ENCODE results near the gene KIRREL1.

Gene KIRREL1

DNA sequence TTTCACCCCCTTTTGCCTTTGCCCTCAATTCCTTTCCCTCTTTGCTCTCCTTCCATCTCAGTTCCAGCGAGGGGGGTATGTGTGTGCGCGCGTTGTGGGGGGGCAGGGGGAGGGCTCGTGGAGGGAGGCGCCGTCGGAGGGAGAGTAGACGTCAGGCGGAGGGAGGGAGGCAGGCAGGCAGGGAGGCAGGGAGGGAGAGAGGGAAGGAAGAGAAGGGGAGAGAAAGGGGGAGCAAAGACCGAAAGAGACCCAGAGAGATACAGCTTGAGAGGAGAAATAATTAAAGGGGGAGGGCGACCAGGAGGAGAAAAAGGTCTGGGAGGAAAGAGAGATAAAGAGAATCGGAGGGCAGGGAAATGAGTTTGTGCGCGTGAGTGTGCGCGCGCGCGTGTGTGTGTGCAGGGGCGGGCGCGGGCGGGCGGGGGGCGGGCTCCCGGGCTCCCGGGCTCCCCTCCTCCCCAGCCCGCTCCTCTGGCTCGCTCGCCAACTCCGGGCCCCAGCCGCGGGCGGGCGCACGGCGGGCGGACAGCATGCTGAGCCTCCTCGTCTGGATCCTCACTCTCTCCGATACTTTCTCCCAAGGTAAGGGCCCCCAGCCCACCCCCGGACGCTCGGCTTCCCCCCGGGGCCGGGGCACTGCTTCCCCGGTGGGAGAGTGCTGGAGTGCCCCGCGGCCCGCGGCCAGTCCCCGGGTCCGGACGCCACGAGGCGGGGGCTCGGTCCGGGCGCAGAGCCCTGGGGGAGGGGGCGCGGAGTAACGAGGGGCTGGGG, at the start of gene KIRREL1:
Gene KIRREL1 (plus strand): TSS at position 499 of the 771 bp plus-strand sequence. CDS start 32 bp downstream, at position 531.
- no peak for DNase-seq

DNA sequence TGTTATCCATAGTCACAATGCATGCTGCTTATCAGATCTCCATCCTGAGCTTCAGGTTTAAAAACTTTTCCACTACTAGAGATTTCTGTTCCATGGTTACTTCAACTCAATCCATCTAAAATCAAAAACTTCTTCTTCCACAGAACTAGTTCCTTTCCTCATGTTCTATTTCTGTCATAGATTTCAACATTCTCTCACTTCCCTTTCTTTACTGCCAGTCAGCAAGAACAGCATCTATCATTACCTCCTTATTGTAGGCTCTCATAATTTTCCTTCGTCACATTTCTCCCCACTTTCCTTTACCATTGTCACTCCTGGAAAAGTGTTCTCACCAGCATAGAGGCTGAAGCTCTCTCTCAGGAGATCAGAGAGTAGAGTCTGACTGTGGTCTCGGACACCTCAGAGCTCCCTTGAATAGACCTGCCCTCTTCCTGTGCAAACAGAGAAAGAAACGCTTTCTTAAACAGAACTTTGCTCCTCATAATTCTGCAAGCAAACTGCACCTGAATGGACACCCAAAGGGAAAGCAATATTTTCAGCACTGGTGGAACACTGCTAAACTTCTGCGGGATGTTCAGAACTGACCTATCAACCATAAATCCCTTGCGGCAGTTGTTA, 48.7 kb upstream of the KIRREL1 start:
- no peak for DNase-seq

DNA sequence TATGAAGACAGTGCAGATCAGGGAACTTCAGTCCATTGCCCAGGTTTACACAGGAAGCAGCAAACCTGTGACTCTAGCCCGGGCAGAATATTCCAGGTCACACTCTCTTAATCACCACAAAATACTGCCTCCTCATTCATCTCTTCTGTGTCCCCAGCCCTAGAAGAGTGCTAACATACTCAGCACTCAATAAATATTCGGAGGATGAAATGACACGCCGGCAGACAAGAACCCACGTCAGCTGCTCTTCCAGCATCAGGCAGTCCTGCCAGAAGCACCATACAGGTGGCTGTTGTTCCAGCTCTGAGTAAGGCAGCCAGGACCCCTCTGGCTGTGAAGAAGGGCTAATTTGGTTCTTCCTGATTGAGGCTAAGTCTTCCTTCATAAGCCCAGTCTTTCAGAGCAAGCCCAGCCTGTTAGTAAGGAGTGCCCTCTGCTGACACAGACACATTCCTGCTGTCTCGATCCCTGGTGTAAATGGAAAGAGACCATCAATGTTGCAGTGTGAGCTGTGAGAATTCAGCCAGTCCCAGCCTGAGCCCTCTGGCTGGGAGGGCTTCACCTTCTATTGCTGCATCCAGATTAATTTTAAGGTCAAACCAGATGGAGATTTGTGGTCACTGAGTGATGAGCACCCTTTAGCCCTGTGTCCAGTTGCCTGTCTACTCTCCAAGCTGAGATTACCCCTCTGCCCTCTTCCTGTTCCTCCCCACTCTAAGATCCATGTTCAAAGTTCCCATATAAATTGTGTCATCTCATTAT, 45.0 kb upstream of the KIRREL1 start:
- DNase-seq: no peak

DNA sequence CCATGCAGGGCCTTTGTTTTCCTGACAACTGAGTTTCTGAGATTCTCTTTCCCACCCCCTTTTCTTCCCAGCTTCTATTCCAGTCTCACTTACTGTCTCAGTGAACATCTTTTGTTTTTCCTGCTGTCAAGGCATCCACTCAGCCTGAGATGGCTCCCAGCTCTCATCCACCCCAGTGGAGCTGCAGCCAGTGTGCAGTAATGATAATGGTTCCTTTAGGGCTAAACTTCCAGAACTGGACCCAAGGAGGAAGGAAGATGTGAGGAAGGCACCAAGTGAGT, 44.4 kb upstream of the KIRREL1 start:
- DNase-seq: no peak

DNA sequence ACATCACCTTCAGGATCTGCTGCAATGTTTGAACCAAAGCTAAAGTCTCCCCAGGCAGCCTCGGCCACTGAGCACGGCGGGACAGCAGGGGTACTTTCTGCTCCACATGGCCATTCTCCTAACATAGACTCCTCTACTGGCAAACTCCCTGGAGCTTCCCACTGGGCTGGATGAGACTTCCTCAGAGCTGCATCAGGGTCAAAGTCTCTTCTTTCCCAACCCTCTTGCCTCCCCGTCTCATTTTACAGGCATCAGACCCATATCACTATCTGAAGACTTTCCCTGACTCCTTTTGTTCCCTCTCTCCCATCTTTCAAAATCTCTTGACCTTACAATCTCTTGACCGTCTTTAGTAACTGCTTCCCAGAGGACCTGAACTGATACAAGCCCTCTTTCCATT, 42.2 kb upstream of the KIRREL1 start:
- no peak for DNase-seq

DNA sequence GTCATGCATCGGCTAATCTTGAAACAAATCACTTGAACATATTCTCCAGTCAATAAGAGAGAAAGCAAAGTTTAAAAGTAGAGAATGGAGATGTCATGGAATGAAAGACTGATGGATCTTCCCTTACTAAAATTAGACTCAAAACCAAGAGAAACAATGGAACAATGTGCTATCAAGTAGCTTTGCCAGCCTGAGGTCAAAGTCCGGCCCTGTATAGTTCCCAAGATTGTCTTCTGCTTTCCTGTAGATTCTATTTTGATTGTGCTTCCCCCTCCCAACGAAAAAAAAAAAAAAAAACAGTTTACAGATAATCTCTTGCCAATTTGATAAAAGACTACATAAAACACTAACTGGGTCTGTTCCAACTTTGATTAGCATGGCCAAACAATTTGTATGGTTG, 40.8 kb upstream of the KIRREL1 start:
- DNase-seq: no peak

DNA sequence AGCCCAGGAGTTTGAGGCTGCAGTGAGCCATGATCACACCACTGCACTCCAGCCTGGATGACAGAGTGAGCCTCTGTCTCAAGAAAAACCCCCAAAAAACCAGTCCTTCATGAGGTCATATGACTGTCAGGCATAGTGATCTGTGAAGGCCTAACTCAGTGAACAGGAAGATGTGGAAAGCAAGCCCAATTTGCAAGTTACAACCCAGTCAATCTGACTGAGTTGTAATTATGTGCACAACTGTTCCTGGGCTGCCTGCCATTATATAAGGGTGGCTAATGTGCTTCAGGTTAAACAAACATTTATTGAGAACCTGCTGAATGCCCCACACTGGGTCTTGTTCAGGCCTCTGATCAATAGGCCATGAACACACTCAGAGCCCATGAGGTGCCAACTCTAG, 38.2 kb upstream of the KIRREL1 start:
- no peak for DNase-seq

DNA sequence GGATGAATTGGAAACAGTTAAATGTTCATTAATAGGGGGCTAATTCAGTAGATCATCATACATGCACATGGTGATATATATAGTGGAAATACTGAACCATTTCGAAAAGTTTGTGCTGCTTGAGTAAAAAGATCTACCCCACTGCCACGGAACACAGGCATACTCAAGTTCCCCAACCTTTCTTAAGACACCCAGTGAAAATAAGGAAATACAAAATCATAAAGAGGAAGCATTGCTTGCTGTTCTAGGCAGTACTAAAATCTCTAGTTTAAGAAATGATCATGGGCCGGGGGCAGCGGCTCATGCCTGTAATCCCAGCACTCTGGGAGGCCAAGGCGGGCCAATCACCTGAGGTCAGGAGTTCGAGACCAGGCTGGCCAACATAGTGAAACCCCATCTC, 37.6 kb upstream of the KIRREL1 start:
- DNase-seq: no peak

DNA sequence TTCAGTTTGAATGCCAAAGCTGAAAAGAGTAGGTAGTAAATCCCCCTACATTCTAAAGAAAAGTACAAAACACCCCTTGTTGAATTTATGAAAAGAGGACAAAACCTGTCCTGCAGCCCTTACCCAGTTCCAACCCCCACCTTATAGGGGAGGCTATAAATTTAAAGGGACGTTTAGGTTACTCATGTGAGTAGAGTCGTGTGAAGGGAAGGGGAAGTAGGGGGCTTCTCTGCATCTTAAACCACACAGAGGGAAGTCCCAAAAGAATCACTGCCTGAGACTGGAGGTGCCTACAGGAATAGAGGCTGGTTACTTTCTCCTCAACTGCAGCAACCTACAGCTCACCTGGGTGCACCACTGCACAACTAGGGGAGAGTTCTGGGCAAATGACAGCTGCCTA, 36.7 kb upstream of the KIRREL1 start:
- DNase-seq: no peak

DNA sequence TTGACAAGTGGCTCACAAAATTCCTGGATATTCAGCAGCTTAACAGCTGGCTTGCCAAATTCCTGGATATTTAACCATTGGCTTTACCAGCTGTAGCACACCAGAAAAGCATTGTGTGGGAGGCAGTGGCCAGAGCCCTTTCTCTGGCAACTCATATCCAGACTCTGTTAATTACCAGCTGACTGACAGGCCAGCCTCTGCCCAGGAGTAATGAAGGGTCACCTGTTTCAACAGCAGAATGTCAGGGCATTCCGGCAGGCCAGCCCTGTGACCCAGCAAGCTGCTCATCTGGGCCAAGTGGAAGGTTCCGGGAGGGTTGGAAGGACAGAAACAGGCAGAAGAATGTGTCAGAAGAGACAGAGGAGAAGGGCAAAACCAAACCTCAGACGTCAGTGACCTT, 35.2 kb upstream of the KIRREL1 start:
- DNase-seq: no peak

DNA sequence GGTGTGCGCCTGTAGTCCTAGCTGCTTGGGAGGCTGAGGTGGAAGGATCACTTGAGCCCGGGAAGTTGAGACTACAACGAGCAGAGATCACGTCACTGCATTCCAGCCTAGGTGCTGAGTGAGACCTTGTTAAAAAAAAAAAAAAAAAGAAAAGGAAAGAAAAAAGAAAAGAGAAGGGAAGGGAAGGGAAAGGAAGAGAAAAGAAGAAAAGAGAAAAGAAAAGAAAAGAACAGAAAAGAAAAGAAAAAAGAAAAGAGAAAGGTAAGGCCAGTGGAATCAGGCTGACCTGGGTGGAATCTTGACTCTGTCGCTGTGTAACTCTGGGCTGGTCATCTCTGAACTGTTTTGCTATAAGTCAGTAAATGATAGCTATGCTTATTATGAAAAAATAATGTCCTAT, 33.7 kb upstream of the KIRREL1 start:
- DNase-seq: no peak

DNA sequence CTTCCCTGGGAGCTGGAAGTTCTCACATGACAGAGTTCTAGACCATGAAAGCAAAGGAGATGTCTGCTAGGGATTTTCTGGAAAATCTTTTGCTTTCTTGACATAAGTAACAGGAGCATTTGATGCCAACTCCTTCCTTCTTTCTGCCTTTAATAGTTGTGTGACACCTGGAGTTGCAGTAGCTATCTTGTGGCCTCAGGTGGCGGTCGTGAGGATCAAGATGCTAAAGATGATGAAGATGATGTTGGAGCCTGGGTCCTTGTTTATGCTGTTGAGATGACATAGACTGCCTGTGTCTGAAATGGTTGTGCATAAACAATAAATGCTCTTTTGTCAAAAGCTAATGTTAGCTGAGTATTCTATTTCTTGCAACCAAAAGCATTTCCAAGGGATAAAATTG, 32.7 kb upstream of the KIRREL1 start:
- DNase-seq: no peak

DNA sequence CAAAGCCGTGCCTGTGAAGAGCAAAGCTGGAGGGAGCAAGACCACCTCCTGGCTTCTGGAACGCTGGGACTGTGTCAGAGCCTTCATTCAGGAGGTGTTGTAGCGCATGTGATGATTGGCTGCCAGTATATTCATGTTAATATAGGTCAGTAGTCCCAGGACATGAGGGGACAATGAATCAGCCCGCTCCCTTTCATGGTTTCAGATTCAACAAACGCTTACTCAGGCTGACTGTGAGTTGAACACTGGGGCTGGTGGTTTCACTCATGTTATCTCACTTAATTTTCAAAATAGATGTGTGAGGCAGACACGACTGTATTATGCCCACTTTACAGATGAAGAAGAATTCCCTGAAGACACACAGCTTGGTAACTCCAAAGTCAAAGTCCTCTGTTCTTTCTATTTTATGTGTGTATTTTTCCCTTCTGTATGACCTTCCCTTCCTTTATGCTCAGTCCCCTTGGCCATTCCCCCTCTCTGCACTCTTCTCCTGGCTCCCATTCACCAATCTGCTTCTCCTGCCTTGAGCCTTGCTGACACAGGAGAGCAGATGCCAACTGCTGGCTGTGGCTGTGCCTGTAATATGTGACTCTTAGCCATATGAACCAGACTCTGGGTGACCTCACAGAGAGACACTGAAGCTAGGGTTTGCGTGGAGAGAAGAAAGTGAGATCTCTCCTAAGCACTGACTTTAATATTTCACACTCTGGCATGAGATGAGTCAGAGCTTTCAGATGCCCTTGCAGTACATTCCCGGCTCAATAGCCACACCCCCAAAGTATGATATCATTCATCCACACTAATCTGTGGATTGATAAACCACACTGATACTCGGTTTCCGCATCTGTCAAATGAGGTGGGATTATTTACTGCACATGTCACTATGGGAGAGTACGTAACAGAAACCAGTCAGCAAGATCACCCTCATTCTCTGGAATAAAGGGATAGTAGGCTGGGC, 31.4 kb upstream of the KIRREL1 start:
- no peak for DNase-seq

DNA sequence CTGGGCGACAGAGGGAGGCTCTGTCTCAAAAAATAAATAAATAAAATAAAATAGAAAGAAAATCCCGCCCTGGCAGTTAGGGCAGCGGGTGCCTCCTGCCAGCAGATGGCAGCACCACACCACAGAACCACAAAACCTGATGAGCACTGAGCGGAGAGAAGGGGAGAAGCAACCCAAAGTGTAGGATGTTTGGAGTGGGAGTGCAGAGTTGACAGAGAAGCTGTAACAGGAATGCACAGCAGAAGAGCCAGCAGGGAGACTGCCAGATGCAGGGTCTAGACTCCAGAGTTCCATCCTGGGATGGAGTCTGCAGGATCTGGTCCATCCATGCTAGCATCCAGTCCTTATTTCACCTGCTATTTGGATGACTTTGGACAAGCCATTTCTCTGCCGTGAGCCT, 29.7 kb upstream of the KIRREL1 start:
- peak; percentile 43 for DNase-seq

DNA sequence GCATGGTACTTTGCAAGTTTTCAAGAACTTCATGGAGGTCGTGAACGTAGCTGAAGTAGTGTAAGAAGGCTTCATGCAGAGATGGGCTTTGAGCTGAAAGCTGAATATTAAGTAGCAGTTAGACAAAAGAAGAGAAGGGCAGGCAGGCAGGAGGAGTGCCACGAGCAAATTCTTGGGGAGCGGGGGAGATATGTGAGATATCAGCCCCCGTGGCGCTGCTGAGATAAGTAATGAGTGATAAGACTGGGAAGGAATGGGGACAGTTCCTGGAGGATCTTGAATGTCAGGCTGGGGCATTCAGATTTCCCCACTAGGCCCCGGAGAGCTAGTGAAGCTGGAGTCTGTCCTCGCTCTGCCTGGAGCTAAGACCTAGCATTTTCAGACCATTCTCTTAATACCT, 27.9 kb upstream of the KIRREL1 start:
- DNase-seq: no peak

DNA sequence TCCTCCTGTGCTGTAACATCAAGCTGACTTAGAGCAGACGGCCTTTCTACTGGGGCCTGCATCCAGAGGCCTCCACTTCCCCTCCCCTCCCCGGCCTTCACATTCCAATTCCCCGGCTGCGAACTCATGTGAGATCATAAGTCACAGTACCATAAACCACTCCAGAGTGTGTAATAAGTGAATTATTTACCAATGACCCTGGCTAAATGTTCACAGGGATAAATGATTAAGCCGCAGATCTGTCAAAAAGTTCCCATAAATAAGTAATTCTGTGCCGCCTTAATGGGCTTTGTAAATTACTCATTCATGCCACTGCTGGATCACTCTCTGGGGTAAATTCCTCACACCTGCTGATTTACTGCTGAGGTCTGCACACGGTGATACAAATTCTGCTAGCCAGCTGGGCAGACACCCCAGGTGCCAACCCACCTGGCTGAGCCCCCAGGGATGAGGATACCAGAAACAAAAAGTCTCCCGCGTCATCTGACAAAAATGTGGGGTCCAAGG, 27.4 kb upstream of the KIRREL1 start:
- no peak for DNase-seq

DNA sequence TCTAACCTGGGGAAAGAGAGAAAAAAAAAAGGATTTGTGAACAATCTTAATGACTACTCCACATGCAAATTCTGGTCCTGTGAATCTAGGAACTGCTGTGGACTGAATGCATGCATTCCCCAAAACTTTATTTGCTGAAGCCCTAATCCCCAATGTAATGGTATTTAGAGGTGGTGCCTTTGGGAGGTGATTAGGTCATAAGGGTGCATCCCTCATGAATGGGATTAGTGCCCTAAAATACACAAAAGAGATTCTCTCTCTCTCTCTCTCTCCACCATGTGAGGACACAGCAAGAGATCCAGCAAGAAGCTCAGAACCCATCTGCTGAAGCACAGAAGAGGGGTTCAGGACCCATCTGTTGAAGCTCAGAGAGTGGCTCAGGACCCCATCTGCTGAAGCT, 26.2 kb upstream of the KIRREL1 start:
- no peak for DNase-seq

DNA sequence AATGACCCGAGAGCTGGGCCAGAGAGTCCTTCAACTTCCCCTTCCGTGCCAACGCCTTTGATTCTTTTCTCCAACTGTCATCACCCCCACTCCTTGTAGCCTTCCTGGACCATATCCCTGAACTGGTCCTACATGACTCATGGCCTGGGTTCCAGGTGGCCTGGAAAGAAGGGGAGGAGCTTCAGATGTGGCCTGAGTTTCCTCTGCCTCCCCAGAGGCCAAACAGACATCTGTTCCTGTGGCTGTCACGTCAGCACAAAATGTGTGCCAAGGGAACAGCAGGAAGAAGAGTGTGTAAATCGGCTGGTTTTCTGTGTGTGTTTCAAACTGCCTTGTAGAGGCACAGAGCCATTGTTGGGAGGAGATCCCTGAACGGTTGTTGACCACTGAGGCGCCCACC, 24.9 kb upstream of the KIRREL1 start:
- no peak for DNase-seq

DNA sequence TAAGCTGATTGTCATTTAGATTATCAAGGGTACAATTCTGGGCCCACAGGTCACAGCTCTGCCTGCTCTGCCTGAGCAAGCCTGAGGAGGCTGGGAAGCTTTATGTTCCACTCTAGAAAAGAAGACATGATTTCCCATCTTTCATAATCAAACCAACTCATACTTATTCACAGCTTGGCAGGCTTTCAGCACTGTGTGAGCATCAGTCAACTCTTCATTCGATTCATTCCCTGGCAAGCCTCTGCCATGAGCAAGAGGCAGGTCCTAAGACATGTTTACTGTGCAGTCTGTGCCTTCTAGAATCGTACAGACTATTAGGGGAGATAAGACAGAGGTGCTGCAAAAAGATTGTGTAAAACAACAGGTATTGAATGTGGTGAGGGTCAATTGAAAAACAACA, 24.5 kb upstream of the KIRREL1 start:
- DNase-seq: no peak

DNA sequence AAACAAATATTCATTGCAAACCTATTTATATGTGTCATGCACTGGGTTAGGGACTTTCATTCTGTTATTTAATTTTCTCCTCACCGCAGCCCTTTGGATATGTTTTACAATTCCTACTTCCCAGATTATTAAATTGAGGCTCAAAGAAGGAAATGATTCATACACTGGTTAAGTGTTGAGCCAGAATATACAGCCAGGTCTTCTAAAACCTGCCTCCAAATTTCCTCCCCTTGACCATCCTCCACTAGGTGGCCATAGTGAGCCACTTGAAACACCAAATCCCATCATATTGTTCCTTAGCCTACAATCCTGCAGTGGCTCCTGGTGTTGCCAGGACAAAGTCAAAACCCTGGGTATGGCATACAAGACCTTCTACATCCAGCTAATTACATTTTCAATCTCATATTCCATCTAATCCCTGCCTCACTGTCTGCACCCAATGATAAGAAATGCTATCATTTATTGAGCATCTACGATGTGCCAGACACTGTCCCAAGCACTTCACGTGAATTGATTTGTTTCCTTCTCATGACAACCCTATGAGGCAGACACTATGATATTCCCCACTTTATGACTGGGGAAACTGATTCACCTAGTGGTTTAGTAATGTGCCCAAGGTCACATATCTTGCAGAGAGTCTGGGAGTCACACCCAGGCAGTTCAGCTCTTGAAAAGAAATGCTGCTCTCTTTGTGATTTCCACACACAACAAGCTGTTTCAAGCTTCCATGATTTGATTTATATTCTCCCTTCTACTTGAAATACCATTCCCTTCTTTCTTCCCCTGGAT, 23.6 kb upstream of the KIRREL1 start:
- peak; percentile 41 for DNase-seq

DNA sequence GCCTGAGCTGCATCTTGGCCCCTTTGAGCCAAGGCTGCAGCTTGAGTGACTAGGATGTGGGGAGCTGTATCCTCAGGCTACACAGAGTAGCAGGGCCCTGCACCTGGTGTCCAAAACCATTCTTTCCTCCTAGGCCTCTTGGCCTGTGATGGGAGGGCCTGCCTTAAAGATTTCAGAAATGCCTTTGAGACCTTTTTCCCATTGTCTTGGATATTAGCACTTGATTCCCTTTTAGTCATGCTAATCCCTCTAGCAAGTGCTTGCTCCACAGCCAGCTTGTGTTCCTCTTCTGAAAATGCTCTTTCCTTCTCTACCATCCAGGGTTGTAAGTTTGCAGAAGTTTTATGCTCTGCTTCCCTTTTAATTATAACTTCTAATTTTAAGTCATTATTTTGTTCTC, 21.7 kb upstream of the KIRREL1 start:
- DNase-seq: no peak

Measured in 8988T (cell line).